OCI-LY3 (cell line): ENCODE data around the gene ZCCHC24.

Experiments
- H2AFZ ChIP-seq: fragments of 200-600, 300-600 bp; shearing (Covaris generic); 2 replicates; pipeline ENCODE4 v1.6.0; 2014; ENCODE audit warnings: antibody characterized with exemption, low read depth, low read length
- H3K27ac ChIP-seq: fragments of 200-600, 300-600 bp; sonication (generic); 2 replicates; pipeline ENCODE4 v1.5.1; 2014; ENCODE audit warnings: mild to moderate bottlenecking, low read length, moderate library complexity, mixed read lengths
- H3K27me3 ChIP-seq: fragments of 200-600, 300-600 bp; sonication (generic); 2 replicates; pipeline ENCODE4 v1.6.1; 2014; ENCODE audit warnings: low read depth, low read length, mixed read lengths
- H3K36me3 ChIP-seq: fragments of 200-600, 300-600 bp; sonication (generic); replicated peaks from 2 replicates; pipeline ENCODE3; 2014; ENCODE audit warnings: low read depth, low read length, mixed read lengths
- H3K4me1 ChIP-seq: fragments of 300-600, 200-600 bp; sonication (generic); 2 replicates; pipeline ENCODE4 v1.6.1; 2014; ENCODE audit warnings: low read length, mixed read lengths
- H3K4me2 ChIP-seq: fragments of 200-600, 300-600 bp; sonication (generic); 2 replicates; pipeline ENCODE4 v1.6.1; 2014; ENCODE audit warnings: low read length, mixed read lengths
- H3K4me3 ChIP-seq: fragments of 300-600, 200-600 bp; sonication (generic); 2 replicates; pipeline ENCODE4 v1.5.1; 2014; ENCODE audit warnings: antibody characterized with exemption, mild to moderate bottlenecking, low read length, moderate library complexity
- H3K79me2 ChIP-seq: fragments of 300-600, 200-600 bp; shearing (Covaris generic); 2 replicates; pipeline ENCODE4 v1.6.1; 2014; ENCODE audit warnings: mild to moderate bottlenecking, low read length, mixed read lengths
- H3K9ac ChIP-seq: fragments of 300-600, 200-600 bp; shearing (Covaris generic); 2 replicates; pipeline ENCODE4 v1.6.0; 2014; ENCODE audit warnings: mild to moderate bottlenecking, low read length, moderate library complexity
- H3K9me3 ChIP-seq: fragments of 200-600, 300-600 bp; shearing (Covaris generic); 2 replicates; pipeline ENCODE4 v1.6.1; 2014; ENCODE audit warnings: low read length, mixed read lengths; ENCODE audit not compliant: insufficient read depth
- H4K20me1 ChIP-seq: fragments of 200-600, 300-600 bp; sonication (generic); 2 replicates; pipeline ENCODE4 v1.6.1; 2016; ENCODE audit warnings: low read length, mixed read lengths; ENCODE audit not compliant: insufficient read depth
- EZH2phosphoT487 ChIP-seq: fragments of 200-600 bp; shearing (Covaris generic); IDR thresholded peaks from 2 replicates; pipeline ENCODE4 v1.6.1; 2018; ENCODE audit warnings: antibody characterized with exemption, mixed run types, low read depth
- TF ChIP-seq, protein P1 (sequence below): fragments of 200-600, 300-600 bp; sonication (generic); IDR thresholded peaks from 2 replicates; pipeline ENCODE4 v1.5.1; 2014; ENCODE audit warnings: antibody characterized with exemption, low read length, low read depth

Gene ZCCHC24

DNA sequence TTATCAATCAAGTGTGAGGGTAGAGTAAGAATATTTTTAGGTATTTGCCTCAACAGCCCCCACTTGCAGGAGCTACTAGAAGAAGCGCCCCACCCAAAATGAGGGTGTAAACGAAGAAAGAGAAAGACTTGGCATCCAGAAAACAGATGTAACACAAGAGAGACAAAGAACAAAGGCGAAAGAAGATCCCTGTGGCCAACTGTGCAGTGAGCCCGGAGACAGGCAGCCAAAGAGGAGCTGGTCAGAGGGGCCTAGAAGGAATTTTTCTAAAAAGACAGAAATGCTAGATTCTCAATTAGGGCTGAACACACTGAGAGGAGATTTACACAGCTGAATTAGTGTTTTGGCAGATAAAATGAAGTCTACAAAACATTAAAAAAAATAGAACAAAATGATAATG, 37.3 kb upstream of the ZCCHC24 start:
- Histone ChIP-seq H3K9ac (no peak overlapping the region), H3K27me3 (no peaks in the 10 kb centered on the region; the same call in 1 of the 2 replicates), H3K4me3 (no peak overlapping the region), H3K9me3 (no peaks in the 10 kb centered on the region), H4K20me1 (no peaks in the 10 kb centered on the region), H3K27ac (no peak overlapping the region), H3K4me1 (peaks cover 6% of the 10 kb centered on the region; the same call in 1 of the 2 replicates), H3K79me2 (no peaks in the 10 kb centered on the region), H3K4me2 (no peak overlapping the region), H2AFZ (no peak overlapping the region), H3K36me3 (no peaks in the 10 kb centered on the region)
- TF ChIP-seq EZH2phosphoT487: no peak
- TF ChIP-seq, protein P1, sequence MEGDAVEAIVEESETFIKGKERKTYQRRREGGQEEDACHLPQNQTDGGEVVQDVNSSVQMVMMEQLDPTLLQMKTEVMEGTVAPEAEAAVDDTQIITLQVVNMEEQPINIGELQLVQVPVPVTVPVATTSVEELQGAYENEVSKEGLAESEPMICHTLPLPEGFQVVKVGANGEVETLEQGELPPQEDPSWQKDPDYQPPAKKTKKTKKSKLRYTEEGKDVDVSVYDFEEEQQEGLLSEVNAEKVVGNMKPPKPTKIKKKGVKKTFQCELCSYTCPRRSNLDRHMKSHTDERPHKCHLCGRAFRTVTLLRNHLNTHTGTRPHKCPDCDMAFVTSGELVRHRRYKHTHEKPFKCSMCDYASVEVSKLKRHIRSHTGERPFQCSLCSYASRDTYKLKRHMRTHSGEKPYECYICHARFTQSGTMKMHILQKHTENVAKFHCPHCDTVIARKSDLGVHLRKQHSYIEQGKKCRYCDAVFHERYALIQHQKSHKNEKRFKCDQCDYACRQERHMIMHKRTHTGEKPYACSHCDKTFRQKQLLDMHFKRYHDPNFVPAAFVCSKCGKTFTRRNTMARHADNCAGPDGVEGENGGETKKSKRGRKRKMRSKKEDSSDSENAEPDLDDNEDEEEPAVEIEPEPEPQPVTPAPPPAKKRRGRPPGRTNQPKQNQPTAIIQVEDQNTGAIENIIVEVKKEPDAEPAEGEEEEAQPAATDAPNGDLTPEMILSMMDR: no peak

DNA sequence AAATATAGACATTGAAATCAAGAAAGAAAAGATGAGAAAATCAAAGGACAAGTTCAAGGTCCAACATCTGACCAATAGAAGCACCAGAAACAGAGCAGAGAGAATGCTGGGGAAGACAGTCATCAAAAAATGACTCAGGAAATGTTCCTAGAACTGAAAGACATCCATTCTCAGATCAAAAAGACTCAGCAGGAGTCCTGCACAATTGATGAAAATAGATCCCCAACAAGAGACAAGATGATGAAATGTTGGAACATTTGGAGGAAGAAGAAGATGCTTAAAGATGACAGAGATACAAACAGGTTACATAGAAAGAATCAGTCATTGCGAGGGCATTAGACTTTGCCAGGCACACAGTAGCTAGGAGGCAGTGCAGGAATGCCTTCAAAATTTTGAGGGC, 36.9 kb upstream of the ZCCHC24 start:
- no peaks in the 10 kb centered on the region for H3K36me3 ChIP-seq
- no peaks in the 10 kb centered on the region; the same call in 1 of the 2 replicates for H3K27me3 ChIP-seq
- H2AFZ ChIP-seq: no peak overlapping the region
- H3K9me3 ChIP-seq: no peaks in the 10 kb centered on the region
- H3K9ac ChIP-seq: no peak overlapping the region
- H4K20me1 ChIP-seq: no peaks in the 10 kb centered on the region
- no peak overlapping the region for H3K4me3 ChIP-seq
- TF ChIP-seq, protein P1: no peak
- no peak for TF ChIP-seq EZH2phosphoT487
- no peak overlapping the region for H3K27ac ChIP-seq
- H3K4me2 ChIP-seq: no peak overlapping the region
- no peaks in the 10 kb centered on the region for H3K79me2 ChIP-seq
- peaks cover 2% of the 10 kb centered on the region; the same call in 1 of the 2 replicates for H3K4me1 ChIP-seq

DNA sequence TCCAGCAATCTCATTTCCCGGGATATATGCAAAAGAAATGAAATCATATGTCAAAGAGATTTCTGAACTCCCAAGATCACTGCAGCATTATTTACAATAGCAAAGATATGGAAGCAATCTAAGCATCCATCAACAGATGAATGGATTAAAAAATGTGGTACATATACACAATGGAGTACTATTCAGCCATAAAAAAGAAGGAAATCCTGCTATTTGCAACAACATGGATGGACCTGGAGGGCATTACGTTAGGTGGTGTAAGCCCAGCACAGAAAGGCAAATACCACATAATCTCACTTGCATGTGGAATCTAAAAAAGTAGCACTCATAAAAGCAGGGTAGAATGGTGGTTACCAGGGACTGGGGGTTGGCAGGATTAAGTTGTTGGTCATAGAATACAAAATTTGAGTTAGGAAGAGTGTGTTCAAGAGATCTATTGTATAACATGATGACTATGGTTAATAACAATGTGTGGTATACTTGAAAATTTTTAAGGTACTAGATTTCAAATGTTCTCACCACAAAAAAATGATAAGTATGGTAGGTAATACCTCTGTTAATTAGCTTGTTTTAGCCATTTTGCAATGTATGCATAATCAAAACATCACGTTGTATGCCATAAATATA, 34.0 kb upstream of the ZCCHC24 start:
- Histone ChIP-seq H3K79me2 (no peaks in the 10 kb centered on the region), H3K9me3 (no peaks in the 10 kb centered on the region)
- TF ChIP-seq EZH2phosphoT487: no peak
- TF ChIP-seq, protein P1: no peak

DNA sequence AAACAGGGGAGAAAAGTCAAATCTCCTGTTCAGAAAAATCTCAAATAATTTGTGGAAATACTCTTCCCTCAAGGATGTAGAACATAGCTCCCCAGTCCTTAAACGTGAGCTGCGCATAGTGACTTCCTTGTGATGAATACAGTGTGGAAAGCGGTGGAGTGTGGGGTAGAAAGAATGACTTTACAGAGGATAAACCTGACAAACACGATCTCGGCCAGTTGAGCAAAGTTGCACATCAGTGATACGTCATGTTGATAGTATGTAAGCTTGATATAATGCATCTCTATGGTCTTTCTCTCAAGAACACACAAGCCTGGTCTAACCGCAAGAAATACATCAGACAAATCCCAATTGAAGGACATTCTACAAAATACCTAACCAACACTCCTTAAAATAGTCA, 32.0 kb upstream of the ZCCHC24 start:
- Histone ChIP-seq H3K4me3 (no peak overlapping the region), H3K9me3 (no peaks in the 10 kb centered on the region), H3K4me1 (no peaks in the 10 kb centered on the region), H3K4me2 (no peak overlapping the region), H4K20me1 (no peaks in the 10 kb centered on the region), H3K9ac (no peak overlapping the region), H3K79me2 (no peaks in the 10 kb centered on the region), H3K36me3 (no peaks in the 10 kb centered on the region), H3K27ac (no peak overlapping the region), H2AFZ (no peak overlapping the region), H3K27me3 (peaks cover 7% of the 10 kb centered on the region; the same call in 1 of the 2 replicates)
- no peak for TF ChIP-seq EZH2phosphoT487
- TF ChIP-seq, protein P1: no peak

More for the DNA sequence above, 34.0 kb upstream of the ZCCHC24 start:
- no peak overlapping the region for H3K27ac ChIP-seq
- no peak overlapping the region for H3K4me2 ChIP-seq
- H4K20me1 ChIP-seq: no peaks in the 10 kb centered on the region
- H3K36me3 ChIP-seq: no peaks in the 10 kb centered on the region
- H3K4me1 ChIP-seq: no peaks in the 10 kb centered on the region
- no peak overlapping the region for H2AFZ ChIP-seq
- H3K9ac ChIP-seq: no peak overlapping the region
- peaks cover 7% of the 10 kb centered on the region; the same call in 1 of the 2 replicates for H3K27me3 ChIP-seq
- no peak overlapping the region for H3K4me3 ChIP-seq
